Testis (tissue), 3 donors: ENCODE results near the gene IL2RG. TPM values are rescaled to one million over a fixed set of nuclear protein-coding genes. Genes with fewer than 3 reads are reported as not detected.
A peak's percentile ranks its signal among the peaks of the same experiment; 100 is the strongest.

ENCODE experiments used
- DNase-seq: peaks from one replicate; pipeline ENCODE4 v3.0.0-alpha.2; 2019
- H3K27ac ChIP-seq, 2 donors: fragments of 200-600 bp; sonication (generic); one replicate each; pipeline ENCODE4 v1.5.1; 2019
- H3K27me3 ChIP-seq: fragments of 200-600 bp; sonication (generic); one replicate; pipeline ENCODE4 v1.5.1; 2019
- H3K36me3 ChIP-seq: fragments of 200-600 bp; sonication (generic); one replicate; pipeline ENCODE4 v1.5.1; 2017; ENCODE audit warnings: low read depth; ENCODE audit errors: missing control alignments
- H3K4me1 ChIP-seq: fragments of 200-600 bp; sonication (generic); one replicate; pipeline ENCODE4 v1.5.1; 2019
- H3K4me3 ChIP-seq, 2 donors: fragments of 200-600 bp; sonication (generic); one replicate each; pipeline ENCODE4 v1.5.1; 2017 to 2019
- H3K9me3 ChIP-seq: fragments of 200-600 bp; sonication (generic); one replicate; pipeline ENCODE4 v1.5.1; 2017
- CTCF ChIP-seq, 3 experiments: fragments of 450-650 bp in 2 of 3; fragments of 200-600 bp in 1 of 3; sonication (generic) in 1 of 3; IDR thresholded peaks; one replicate each; pipeline ENCODE4 v1.5.1; 2016 to 2019; ENCODE audit warnings: antibody characterized with exemption in 3 of 3, mild to moderate bottlenecking in 2 of 3, moderate library complexity in 1 of 3
- POLR2A ChIP-seq: fragments of 450-650 bp; IDR thresholded peaks from one replicate; pipeline ENCODE4 v1.6.1; 2017; ENCODE audit warnings: antibody characterized with exemption, mild to moderate bottlenecking, moderate library complexity
- WGBS, 2 donors: methylation state at CpG; one replicate each; pipeline ENCODE4 v1.1.5; 2018; 5-methylcytosine and 5-hydroxymethylcytosine counted together
- intact Hi-C: fragments of 100-400 bp; cut with DNase I; formaldehyde crosslinking; loops from one replicate; pipeline ENCODE4 v1.15.1; 2023; ENCODE audit warnings: low total_unique reads
- polyA plus RNA-seq: library from polyadenylated mRNA; stranded (reverse); fragments of 350-450 nt; fragmentation: Illumina TruSeq; extraction: RNeasy Lipid Tissue Mini Kit (QIAGEN cat#74804); gene quantifications from one replicate; pipeline ENCODE4 v1.2.3, GENCODE V29; 2014; ENCODE audit warnings: low read depth, low replicate concordance; ENCODE audit not compliant: insufficient read depth
- total RNA-seq, 2 donors: library from RNA; depleted of rRNA; stranded (reverse); fragments of >200 nt; gene quantifications; one replicate each; pipeline ENCODE4 v1.2.3, GENCODE V29; 2016

IL2RG gene
- total and polyA plus RNA-seq, 3 donors from 2014 or later: 1.7 to 7.7 (median 6.8) TPM

DNA sequence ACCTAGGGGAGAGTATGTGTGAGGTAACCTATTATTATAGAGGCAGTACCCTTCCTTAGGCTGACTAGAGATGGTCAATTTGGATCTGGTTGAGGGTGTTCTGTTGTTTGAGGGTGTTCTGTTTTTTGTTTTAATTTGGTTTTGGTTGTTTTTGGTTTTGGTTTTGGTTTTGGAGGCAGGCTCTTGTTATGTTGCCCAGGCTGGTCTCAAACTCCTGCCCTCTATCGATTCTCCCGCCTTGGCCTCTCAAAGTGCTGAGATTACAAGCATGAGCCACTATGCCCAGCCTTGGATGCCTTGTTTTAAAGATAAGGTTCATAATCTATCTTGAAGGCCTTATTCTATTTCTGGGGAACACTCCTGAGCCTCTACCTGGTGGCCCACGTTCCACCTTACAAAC is 5.7 kb downstream of the IL2RG start:
- intact Hi-C loops: no loop called here

GRCh38 chrX:71103110-71103983 is 8.0 kb downstream of the IL2RG start:
- TF ChIP-seq POLR2A (no peak), CTCF (IDR thresholded peaks at IDR 0.05) (no peak)
- Histone ChIP-seq H3K36me3 (no peaks in the 10 kb centered on the region), H3K4me3 (no peak overlapping the region), H3K27me3 (no peaks in the 10 kb centered on the region), H3K9me3 (no peaks in the 10 kb centered on the region), H3K4me1 (peaks cover 10% of the 10 kb centered on the region), H3K27ac (peak overlapping the region in 1 of 2 donors; percentile 50)
- 46 to 61% methylated on average over 6 to 10 of the region's 10 CpGs for WGBS, 2 donors
- intact Hi-C loops: no loop called here
- no peak for DNase-seq

More for the DNA sequence above, 5.7 kb downstream of the IL2RG start:
- Histone ChIP-seq H3K9me3 (no peaks in the 10 kb centered on the region), H3K4me3 (no peak overlapping the region), H3K27me3 (no peaks in the 10 kb centered on the region), H3K4me1 (peaks cover 10% of the 10 kb centered on the region), H3K36me3 (no peaks in the 10 kb centered on the region), H3K27ac (no peak overlapping the region)
- TF ChIP-seq POLR2A (no peak), CTCF (IDR thresholded peaks at IDR 0.05) (no peak)
- no peak for DNase-seq
- WGBS, 2 donors: 85 to 100% methylated on average over 1 to 3 of the region's 3 CpGs

DNA sequence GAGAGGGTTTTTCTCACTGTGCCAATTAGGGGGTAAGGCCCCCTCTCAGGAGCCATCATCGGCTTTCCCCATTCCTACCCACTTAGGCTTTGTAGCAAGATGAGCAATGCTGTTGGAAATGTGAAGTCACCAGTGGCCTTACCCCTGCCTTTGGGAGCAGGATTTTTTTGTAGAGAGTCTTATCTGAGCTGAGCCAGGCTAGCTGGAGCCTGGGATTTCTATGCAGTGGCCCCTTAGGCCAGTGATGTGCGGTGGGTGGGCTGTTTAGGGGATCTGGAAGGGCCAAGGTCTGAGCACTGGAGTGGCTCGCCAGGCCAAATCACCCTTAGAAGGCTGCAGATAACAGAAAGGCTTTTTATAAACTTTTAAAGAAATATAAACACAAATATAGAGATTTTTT is 9.1 kb downstream of the IL2RG start:
- WGBS, 2 donors: 36 to 57% methylated on average over 1 to 3 of the region's 3 CpGs
- Histone ChIP-seq H3K27me3 (no peaks in the 10 kb centered on the region), H3K4me1 (peaks cover 10% of the 10 kb centered on the region), H3K27ac (no peak overlapping the region), H3K36me3 (no peaks in the 10 kb centered on the region), H3K4me3 (no peak overlapping the region), H3K9me3 (no peaks in the 10 kb centered on the region)
- no peak for TF ChIP-seq POLR2A
- no peak for TF ChIP-seq CTCF (IDR thresholded peaks at IDR 0.05)
- intact Hi-C loops: no loop called here
- no peak for DNase-seq

- 74 to 79% methylated on average over 4 to 16 of the region's 31 CpGs for WGBS, 2 donors
- intact Hi-C loops: no loop called here
- DNase-seq: no peak
- TF ChIP-seq CTCF (IDR thresholded peaks at IDR 0.05) (no peak), POLR2A (no peak)
- H3K27me3 ChIP-seq: no peaks in the 10 kb centered on the region
- H3K9me3 ChIP-seq: no peaks in the 10 kb centered on the region
- peaks cover 10% of the 10 kb centered on the region for H3K4me1 ChIP-seq
- no peak overlapping the region for H3K27ac ChIP-seq
- no peak overlapping the region for H3K4me3 ChIP-seq
- no peaks in the 10 kb centered on the region for H3K36me3 ChIP-seq
These were observed 10.5 kb downstream of the IL2RG start for GRCh38 chrX:71100581-71101505.
